ENCODE results near the gene SELENOM.
A peak's percentile ranks its signal among the peaks of the same experiment; 100 is the strongest.

Gene SELENOM

GRCh38 chr22:31148953-31149627, 41.7 kb upstream of the SELENOM start:
- no peak overlapping the region for H3K4me3 ChIP-seq (ENCODE audit: low read depth, low read length)
- CTCF ChIA-PET = interaction anchor here (0.7 to 16.4 kb wide), 31 partner anchors 8 to 386 kb away, joined by 3 to 160 read pairs (median 7); partner anchors contain the start of genes MORC2, PLA2G3, RNF185 and SELENOM
- TF ChIP-seq, protein P1, sequence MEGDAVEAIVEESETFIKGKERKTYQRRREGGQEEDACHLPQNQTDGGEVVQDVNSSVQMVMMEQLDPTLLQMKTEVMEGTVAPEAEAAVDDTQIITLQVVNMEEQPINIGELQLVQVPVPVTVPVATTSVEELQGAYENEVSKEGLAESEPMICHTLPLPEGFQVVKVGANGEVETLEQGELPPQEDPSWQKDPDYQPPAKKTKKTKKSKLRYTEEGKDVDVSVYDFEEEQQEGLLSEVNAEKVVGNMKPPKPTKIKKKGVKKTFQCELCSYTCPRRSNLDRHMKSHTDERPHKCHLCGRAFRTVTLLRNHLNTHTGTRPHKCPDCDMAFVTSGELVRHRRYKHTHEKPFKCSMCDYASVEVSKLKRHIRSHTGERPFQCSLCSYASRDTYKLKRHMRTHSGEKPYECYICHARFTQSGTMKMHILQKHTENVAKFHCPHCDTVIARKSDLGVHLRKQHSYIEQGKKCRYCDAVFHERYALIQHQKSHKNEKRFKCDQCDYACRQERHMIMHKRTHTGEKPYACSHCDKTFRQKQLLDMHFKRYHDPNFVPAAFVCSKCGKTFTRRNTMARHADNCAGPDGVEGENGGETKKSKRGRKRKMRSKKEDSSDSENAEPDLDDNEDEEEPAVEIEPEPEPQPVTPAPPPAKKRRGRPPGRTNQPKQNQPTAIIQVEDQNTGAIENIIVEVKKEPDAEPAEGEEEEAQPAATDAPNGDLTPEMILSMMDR (IDR thresholded peaks at IDR 0.05; ENCODE audit: insufficient read depth, low read length, missing control alignments) = peak; percentile 97
- no peak for DNase-seq (ENCODE audit: low read depth, low spot score)
- POLR2A ChIA-PET = no interaction called here

- CTCF ChIA-PET = interaction anchor here (0.8 to 16.4 kb wide), 28 partner anchors 8 to 385 kb away, joined by 3 to 160 read pairs (median 7); partner anchors contain the start of genes MORC2, PLA2G3, RNF185 and SELENOM
- no peak overlapping the region for H3K4me3 ChIP-seq (ENCODE audit: low read depth, low read length)
- DNase-seq (ENCODE audit: low read depth, low spot score) = no peak
- TF ChIP-seq, protein P1 (IDR thresholded peaks at IDR 0.05; ENCODE audit: insufficient read depth, low read length, missing control alignments) = no peak
- POLR2A ChIA-PET = no interaction called here
Observed at GRCh38 chr22:31148488-31148887, 41.1 kb upstream of the SELENOM start.

DNA sequence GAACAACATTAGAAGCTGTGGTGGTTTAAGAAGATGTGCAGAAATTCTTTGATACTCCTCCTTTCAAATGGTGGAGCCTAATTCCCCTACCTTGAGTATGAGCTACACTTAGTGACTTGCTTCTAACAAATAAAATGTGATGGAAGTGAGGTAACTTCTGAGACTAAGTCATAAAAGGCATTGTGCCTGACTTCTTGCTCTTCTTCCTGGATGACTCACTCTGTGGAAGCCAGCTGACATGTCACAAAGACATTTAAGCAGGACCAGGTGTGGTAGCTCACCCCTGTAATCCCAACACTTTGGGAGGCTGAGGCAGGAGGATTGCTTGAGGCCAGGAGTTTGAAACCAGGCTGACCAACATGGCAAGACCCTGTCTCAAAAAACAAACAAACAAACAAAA, 36.9 kb upstream of the SELENOM start:
- ChIA-PET CTCF (interaction anchor here (0.8 to 1.8 kb wide), 4 partner anchors 9 to 380 kb away, joined by 3 to 6 read pairs (median 4); partner anchors contain the start of gene SELENOM), POLR2A (no interaction called here)
- DNase-seq (ENCODE audit: low read depth, low spot score) = no peak
- no peak overlapping the region for H3K4me3 ChIP-seq (ENCODE audit: low read depth, low read length)
- TF ChIP-seq, protein P1 (IDR thresholded peaks at IDR 0.05; ENCODE audit: insufficient read depth, low read length, missing control alignments) = no peak

- ChIA-PET POLR2A (no interaction called here), CTCF (interaction anchor here (1.2 to 3.5 kb wide), 4 partner anchors 8 to 380 kb away, joined by 4 to 21 read pairs (median 5); partner anchors contain the start of gene SELENOM)
- TF ChIP-seq, protein P1 (IDR thresholded peaks at IDR 0.05; ENCODE audit: insufficient read depth, low read length, missing control alignments) = no peak
- no peak overlapping the region for H3K4me3 ChIP-seq (ENCODE audit: low read depth, low read length)
- no peak for DNase-seq (ENCODE audit: low read depth, low spot score)
Observed at GRCh38 chr22:31143537-31143936, 36.2 kb upstream of the SELENOM start.

DNA sequence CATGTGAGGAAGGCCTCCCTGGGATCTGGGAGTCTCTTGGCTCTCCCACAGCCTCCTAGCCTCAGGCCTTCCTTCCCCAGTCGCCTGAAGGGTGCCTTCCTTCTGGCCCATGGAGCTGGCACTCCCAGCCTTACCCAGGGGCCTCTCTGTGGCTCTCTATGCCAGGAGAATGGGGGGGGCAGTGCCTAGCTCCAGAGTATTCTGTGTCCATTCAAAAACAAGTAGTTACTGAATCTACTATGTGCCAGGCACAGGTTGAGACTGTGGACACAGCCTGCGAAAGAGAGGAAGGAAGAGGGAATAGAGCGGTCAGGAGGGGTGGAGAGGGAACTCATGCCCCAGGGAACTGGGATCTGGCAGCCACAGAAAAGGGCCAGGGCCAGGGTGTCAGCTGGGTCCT, 35.7 kb upstream of the SELENOM start:
- CTCF ChIA-PET = interaction anchor here (1.2 to 3.5 kb wide), 3 partner anchors 36 to 379 kb away, joined by 4 to 21 read pairs (median 6); partner anchors contain the start of gene SELENOM
- no peak overlapping the region for H3K4me3 ChIP-seq (ENCODE audit: low read depth, low read length)
- TF ChIP-seq, protein P1 (IDR thresholded peaks at IDR 0.05; ENCODE audit: insufficient read depth, low read length, missing control alignments) = no peak
- DNase-seq (ENCODE audit: low read depth, low spot score) = no peak
- POLR2A ChIA-PET = no interaction called here

GRCh38 chr22:31142285-31142684, 34.9 kb upstream of the SELENOM start:
- H3K4me3 ChIP-seq (ENCODE audit: low read depth, low read length) = no peak overlapping the region
- no peak for DNase-seq (ENCODE audit: low read depth, low spot score)
- TF ChIP-seq, protein P1 (IDR thresholded peaks at IDR 0.05; ENCODE audit: insufficient read depth, low read length, missing control alignments) = no peak
- CTCF ChIA-PET = interaction anchor here (1.1 to 3.5 kb wide), 5 partner anchors 35 to 378 kb away, joined by 3 to 21 read pairs (median 4); partner anchors contain the start of gene SELENOM
- POLR2A ChIA-PET = no interaction called here

All from AG04449 (cell line).